ENCODE measurements around the gene RPS15. TPM values are rescaled to one million over a fixed set of nuclear protein-coding genes. Genes with fewer than 3 reads are reported as not detected.

RPS15 gene
- total RNA-seq, 6 experiments from 2014 or later = 1,047 to 1,358 (median 1,277) TPM

- no peak for DNase-seq
- no peak for TF ChIP-seq CTCF (IDR thresholded peaks at IDR 0.05)
- Mint-ChIP-seq H3K9me3 (no peaks in the 10 kb centered on the region), H3K36me3 (ENCODE audit: low read depth) (peaks cover 18% of the 10 kb centered on the region), H3K4me3 (no peak overlapping the region), H3K27ac (no peak overlapping the region; the same call in 1 of the 2 replicates), H3K27me3 (ENCODE audit: insufficient read depth) (peaks cover 1% of the 10 kb centered on the region; the same call in 1 of the 2 replicates), H3K4me1 (ENCODE audit: low read depth) (no peaks in the 10 kb centered on the region)
Observed at GRCh38 chr19:1423436-1424191, 14.6 kb upstream of the RPS15 start.

- H3K27me3 Mint-ChIP-seq (ENCODE audit: insufficient read depth) = peaks cover 1% of the 10 kb centered on the region; the same call in 1 of the 2 replicates
- no peak overlapping the region for H3K27ac Mint-ChIP-seq
- peaks cover 14% of the 10 kb centered on the region for H3K36me3 Mint-ChIP-seq (ENCODE audit: low read depth)
- no peak for DNase-seq
- H3K4me1 Mint-ChIP-seq (ENCODE audit: low read depth) = no peaks in the 10 kb centered on the region
- TF ChIP-seq CTCF (IDR thresholded peaks at IDR 0.05) = no peak
- H3K4me3 Mint-ChIP-seq = no peak overlapping the region
- H3K9me3 Mint-ChIP-seq = no peaks in the 10 kb centered on the region
Observed at GRCh38 chr19:1424192-1424955, 13.8 kb upstream of the RPS15 start.

GRCh38 chr19:1425102-1425837, 12.9 kb upstream of the RPS15 start:
- Mint-ChIP-seq H3K36me3 (ENCODE audit: low read depth) (peaks cover 10% of the 10 kb centered on the region), H3K4me3 (no peak overlapping the region), H3K9me3 (no peaks in the 10 kb centered on the region), H3K27me3 (ENCODE audit: insufficient read depth) (peaks cover 4% of the 10 kb centered on the region; the same call in 1 of the 2 replicates), H3K27ac (no peak overlapping the region), H3K4me1 (ENCODE audit: low read depth) (no peaks in the 10 kb centered on the region)
- no peak for DNase-seq
- TF ChIP-seq CTCF (IDR thresholded peaks at IDR 0.05) = no peak

GRCh38 chr19:1425902-1426301, 12.3 kb upstream of the RPS15 start:
- Mint-ChIP-seq H3K9me3 (no peaks in the 10 kb centered on the region), H3K27me3 (ENCODE audit: insufficient read depth) (peaks cover 4% of the 10 kb centered on the region; the same call in 1 of the 2 replicates), H3K36me3 (ENCODE audit: low read depth) (peaks cover 5% of the 10 kb centered on the region), H3K27ac (no peak overlapping the region), H3K4me1 (ENCODE audit: low read depth) (no peaks in the 10 kb centered on the region), H3K4me3 (no peak overlapping the region)
- no peak for DNase-seq
- TF ChIP-seq CTCF (IDR thresholded peaks at IDR 0.05) = no peak

- peaks cover 4% of the 10 kb centered on the region; the same call in 1 of the 2 replicates for H3K27me3 Mint-ChIP-seq (ENCODE audit: insufficient read depth)
- no peaks in the 10 kb centered on the region for H3K4me1 Mint-ChIP-seq (ENCODE audit: low read depth)
- no peak for DNase-seq
- no peak overlapping the region for H3K27ac Mint-ChIP-seq
- no peak overlapping the region for H3K4me3 Mint-ChIP-seq
- no peak for TF ChIP-seq CTCF (IDR thresholded peaks at IDR 0.05)
- no peaks in the 10 kb centered on the region for H3K9me3 Mint-ChIP-seq
- peaks cover 4% of the 10 kb centered on the region; the same call in 1 of the 2 replicates for H3K36me3 Mint-ChIP-seq (ENCODE audit: low read depth)
Observed at GRCh38 chr19:1426736-1427135, 11.5 kb upstream of the RPS15 start.
